ENCODE measurements around the gene FADS6. TPM values are rescaled to one million over a fixed set of nuclear protein-coding genes. Genes with fewer than 3 reads are reported as not detected.
A peak's percentile ranks its signal among the peaks of the same experiment; 100 is the strongest.

The FADS6 gene
- total RNA-seq, 1 donor = not detected

DNA sequence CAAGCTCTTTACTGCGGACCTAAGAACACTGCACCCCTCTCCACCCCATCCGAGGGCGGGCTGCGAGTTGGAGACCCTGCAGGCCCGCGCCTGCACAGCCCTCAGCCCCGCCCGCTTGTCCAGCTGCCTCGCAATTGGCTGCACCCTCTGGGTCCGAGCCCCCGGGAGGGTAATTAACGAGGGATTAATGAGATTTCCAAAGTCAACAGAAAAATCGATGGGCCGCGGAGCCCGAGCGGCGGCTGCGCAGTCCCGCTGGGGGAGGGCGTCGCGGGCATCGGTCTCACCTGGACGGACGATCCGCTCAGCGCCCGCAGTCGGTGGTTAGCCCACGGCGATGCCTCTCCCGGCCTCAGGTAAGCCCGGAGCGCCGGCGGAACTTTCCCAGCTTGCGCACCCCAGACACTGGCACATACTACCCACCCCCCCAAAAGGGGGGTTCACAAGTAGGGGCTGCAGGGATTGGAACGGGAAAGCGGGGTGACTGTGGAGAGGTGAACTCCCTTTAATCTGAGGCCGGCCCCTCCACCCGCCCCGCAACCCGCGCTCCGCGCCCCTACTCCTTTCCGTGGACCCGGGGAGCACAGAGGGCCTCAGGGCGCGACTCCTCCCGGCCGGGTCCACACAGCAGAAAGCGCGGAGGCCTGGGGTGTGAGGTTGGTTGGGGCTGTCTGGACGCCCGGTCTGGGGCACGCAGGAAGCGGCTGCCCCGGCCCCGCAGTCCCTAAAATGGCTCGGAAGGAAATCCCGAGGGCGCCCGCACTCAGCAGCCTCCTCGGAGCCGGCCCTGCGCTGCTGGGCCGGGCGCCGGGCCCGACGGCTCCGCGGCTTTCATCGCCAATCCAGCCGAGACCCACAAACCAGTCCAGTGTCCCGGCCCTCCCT, 42.4 kb upstream of the FADS6 start, which contains the start of gene OTOP3:
Gene OTOP3 (plus strand): TSS at position 314 of the 885 bp plus-strand sequence. CDS start 24 bp downstream, at position 338.
- TF ChIP-seq, protein P1, sequence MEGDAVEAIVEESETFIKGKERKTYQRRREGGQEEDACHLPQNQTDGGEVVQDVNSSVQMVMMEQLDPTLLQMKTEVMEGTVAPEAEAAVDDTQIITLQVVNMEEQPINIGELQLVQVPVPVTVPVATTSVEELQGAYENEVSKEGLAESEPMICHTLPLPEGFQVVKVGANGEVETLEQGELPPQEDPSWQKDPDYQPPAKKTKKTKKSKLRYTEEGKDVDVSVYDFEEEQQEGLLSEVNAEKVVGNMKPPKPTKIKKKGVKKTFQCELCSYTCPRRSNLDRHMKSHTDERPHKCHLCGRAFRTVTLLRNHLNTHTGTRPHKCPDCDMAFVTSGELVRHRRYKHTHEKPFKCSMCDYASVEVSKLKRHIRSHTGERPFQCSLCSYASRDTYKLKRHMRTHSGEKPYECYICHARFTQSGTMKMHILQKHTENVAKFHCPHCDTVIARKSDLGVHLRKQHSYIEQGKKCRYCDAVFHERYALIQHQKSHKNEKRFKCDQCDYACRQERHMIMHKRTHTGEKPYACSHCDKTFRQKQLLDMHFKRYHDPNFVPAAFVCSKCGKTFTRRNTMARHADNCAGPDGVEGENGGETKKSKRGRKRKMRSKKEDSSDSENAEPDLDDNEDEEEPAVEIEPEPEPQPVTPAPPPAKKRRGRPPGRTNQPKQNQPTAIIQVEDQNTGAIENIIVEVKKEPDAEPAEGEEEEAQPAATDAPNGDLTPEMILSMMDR (IDR thresholded peaks at IDR 0.05; ENCODE audit: insufficient read depth, low read length) = no peak
- no peak for DNase-seq (ENCODE audit: low read depth)
- H3K4me3 ChIP-seq (ENCODE audit: low read depth, low read length) = no peak within 1 kb of the TSS

DNA sequence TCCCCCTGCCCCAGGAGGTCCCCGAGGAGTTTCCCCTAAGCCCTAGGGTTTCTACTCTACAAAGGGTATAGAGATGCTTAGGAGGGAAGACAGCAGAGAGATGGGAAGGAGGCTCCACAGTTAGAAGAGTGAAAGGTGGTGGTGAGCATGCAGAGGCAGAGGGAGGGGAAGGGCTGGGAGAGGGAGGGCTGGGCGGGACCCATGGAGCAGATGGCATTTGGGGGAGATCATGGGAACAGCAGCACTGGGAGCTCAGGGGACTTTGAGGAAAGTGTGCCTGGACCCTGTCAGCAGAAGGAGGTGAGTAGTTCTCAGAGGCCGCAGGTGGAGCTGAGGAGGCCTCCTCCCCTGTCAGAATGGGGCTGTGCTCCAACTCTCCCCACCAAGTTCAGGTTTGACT, 41.6 kb upstream of the FADS6 start:
- no peak for DNase-seq (ENCODE audit: low read depth)
- H3K4me3 ChIP-seq (ENCODE audit: low read depth, low read length) = no peak overlapping the region
- TF ChIP-seq, protein P1 (IDR thresholded peaks at IDR 0.05; ENCODE audit: insufficient read depth, low read length) = no peak

DNA sequence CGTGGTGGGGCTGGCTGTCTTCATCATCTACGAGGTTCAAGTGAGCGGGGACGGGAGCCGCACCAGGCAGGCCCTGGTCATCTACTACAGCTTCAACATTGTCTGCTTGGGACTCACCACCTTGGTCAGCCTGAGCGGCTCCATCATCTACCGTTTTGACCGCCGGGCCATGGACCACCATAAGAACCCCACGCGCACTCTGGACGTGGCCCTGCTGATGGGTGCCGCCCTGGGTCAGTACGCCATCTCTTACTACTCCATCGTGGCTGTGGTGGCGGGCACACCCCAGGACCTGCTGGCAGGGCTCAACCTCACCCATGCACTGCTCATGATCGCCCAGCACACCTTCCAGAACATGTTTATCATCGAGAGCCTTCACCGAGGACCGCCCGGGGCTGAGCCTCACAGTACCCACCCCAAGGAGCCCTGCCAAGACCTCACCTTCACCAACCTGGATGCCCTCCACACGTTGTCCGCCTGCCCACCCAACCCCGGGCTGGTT, 37.2 kb upstream of the FADS6 start:
- no peak for DNase-seq (ENCODE audit: low read depth)
- no peak overlapping the region for H3K4me3 ChIP-seq (ENCODE audit: low read depth, low read length)
- TF ChIP-seq, protein P1 (IDR thresholded peaks at IDR 0.05; ENCODE audit: insufficient read depth, low read length) = no peak

DNA sequence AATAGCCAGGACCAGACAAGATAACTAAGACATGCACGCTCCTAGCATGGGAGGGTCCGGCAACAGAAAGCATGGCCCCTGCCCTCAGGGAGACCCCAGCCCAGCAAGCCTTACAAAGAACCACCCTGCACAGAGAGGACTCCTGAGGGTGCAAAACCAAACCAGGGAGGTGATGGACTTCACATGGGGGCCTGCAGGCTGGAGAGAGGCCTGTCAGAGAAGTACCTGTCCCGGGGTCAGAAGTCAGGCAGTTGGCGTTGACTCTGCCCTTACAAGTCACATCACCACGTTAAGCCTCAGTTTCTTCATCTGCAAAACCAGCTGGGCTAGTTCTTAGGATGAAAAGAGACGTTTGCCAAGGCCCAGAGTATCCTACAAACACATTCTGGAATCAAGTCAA, 35.4 kb upstream of the FADS6 start:
- no peak for DNase-seq (ENCODE audit: low read depth)
- TF ChIP-seq, protein P1 (IDR thresholded peaks at IDR 0.05; ENCODE audit: insufficient read depth, low read length) = no peak
- H3K4me3 ChIP-seq (ENCODE audit: low read depth, low read length) = no peak overlapping the region

DNA sequence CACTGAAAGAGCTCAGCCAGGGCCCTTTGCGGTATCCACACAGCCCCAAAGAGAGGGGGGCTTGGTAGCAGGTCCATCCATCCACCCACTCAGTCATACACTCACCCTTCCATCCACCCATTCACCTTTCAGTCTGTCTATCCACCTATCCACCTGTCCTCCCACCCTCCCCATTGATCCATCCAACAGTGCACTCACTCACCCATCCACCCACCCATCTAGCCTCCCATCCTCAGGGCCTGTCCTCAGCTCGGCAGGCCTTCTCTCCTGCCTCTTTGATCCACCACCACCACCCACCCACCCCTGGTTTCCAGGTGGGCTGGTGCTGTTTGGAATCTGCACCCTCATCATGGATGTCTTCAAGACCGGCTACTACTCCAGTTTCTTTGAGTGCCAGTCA, 31.8 kb upstream of the FADS6 start:
- no peak overlapping the region for H3K4me3 ChIP-seq (ENCODE audit: low read depth, low read length)
- no peak for DNase-seq (ENCODE audit: low read depth)
- TF ChIP-seq, protein P1 (IDR thresholded peaks at IDR 0.05; ENCODE audit: insufficient read depth, low read length) = no peak

DNA sequence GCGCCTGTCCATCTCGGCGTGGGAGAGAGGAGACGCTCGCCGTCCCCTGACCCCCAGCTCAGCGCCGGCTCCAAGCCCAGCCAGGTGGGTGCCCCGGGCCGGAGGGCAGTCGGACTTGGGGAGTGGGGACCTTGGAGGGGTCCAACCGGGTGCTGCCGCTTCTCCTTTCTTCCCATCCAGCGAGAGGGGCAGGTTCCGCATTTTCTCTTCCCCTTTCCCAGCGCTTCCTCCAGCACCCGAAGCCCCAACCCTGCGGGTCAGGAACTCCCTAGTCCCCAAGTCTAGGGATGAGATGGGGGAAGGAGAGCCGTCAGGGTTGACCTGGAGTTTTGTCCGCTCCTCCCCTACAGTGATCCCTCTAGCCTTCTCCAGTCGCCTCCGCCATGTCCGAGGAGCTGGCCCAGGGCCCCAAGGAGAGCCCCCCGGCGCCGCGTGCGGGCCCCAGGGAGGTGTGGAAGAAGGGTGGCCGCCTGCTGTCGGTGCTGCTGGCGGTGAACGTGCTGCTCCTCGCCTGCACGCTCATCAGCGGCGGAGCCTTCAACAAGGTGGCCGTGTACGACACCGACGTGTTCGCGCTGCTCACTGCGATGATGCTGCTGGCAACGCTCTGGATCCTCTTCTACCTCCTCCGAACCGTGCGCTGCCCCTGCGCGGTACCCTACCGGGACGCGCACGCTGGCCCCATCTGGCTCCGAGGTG, 31.0 kb upstream of the FADS6 start, which contains the start of gene OTOP2:
Gene OTOP2 (plus strand): TSS at position 24 of the 699 bp plus-strand sequence. CDS start 360 bp downstream, at position 384.
- no peak for DNase-seq (ENCODE audit: low read depth)
- peak within 1 kb of the TSS; percentile 25 for H3K4me3 ChIP-seq (ENCODE audit: low read depth, low read length)
- TF ChIP-seq, protein P1 (IDR thresholded peaks at IDR 0.05; ENCODE audit: insufficient read depth, low read length) = no peak

Measured in fibroblast of the aortic adventitia (primary cell).